H9 (cell line): ENCODE data around the gene GBGT1. TPM values are rescaled to one million over a fixed set of nuclear protein-coding genes. Genes with fewer than 3 reads are reported as not detected.
A peak's percentile ranks its signal among the peaks of the same experiment; 100 is the strongest.

Experiments used
- DNase-seq: peaks from one replicate; pipeline ENCODE4 v3.0.0-alpha.2; 2017
- H2AFZ ChIP-seq: one replicate; pipeline ENCODE4 v1.6.1; 2013; ENCODE audit warnings: mild to moderate bottlenecking, low read length, control low read depth, moderate library complexity
- H2AK5ac ChIP-seq: 2 replicates; pipeline ENCODE4 v1.6.1; 2013; ENCODE audit warnings: low read length, control low read depth, mixed read lengths; ENCODE audit not compliant: insufficient read length
- H2BK120ac ChIP-seq: one replicate; pipeline ENCODE4 v1.6.1; 2013; ENCODE audit warnings: low read depth, mild to moderate bottlenecking, low read length, control low read depth, inconsistent platforms; ENCODE audit not compliant: poor library complexity, severe bottlenecking
- H2BK12ac ChIP-seq: 2 replicates; pipeline ENCODE4 v1.6.1; 2013; ENCODE audit warnings: low read length, control low read depth, mixed read lengths, low read depth; ENCODE audit not compliant: insufficient read length
- H2BK15ac ChIP-seq: 2 replicates; pipeline ENCODE4 v1.6.1; 2013; ENCODE audit warnings: low read depth, low read length, control low read depth
- H2BK20ac ChIP-seq: one replicate; pipeline ENCODE4 v1.6.1; 2013; ENCODE audit warnings: low read depth, mild to moderate bottlenecking, low read length, control low read depth, inconsistent platforms; ENCODE audit not compliant: poor library complexity, severe bottlenecking
- H2BK5ac ChIP-seq: 2 replicates; pipeline ENCODE4 v1.6.1; 2013; ENCODE audit warnings: low read length, control low read depth, mixed read lengths; ENCODE audit not compliant: insufficient read length
- H3K14ac ChIP-seq: 2 replicates; pipeline ENCODE4 v1.6.1; 2013; ENCODE audit warnings: low read length, control low read depth; ENCODE audit not compliant: insufficient read depth
- H3K18ac ChIP-seq: 2 replicates; pipeline ENCODE4 v1.6.1; 2013; ENCODE audit warnings: low read depth, mild to moderate bottlenecking, mixed read lengths, low read length, control low read depth; ENCODE audit not compliant: insufficient read length
- H3K23ac ChIP-seq: 2 replicates; pipeline ENCODE4 v1.6.1; 2013; ENCODE audit warnings: low read length, control low read depth, mixed read lengths, low read depth; ENCODE audit not compliant: insufficient read length
- H3K23me2 ChIP-seq: 2 replicates; pipeline ENCODE4 v1.6.1; 2013; ENCODE audit warnings: low read depth, mild to moderate bottlenecking, mixed read lengths, low read length, control low read depth; ENCODE audit not compliant: insufficient read length, poor library complexity, severe bottlenecking
- H3K27ac ChIP-seq: 2 replicates; pipeline ENCODE4 v1.5.1; 2013; ENCODE audit warnings: low read length, control low read depth, mixed read lengths, low read depth; ENCODE audit not compliant: insufficient read length
- H3K27me3 ChIP-seq: 2 replicates; pipeline ENCODE4 v1.6.1; 2013; ENCODE audit warnings: low read length, control low read depth, inconsistent platforms; ENCODE audit not compliant: insufficient read depth
- H3K4ac ChIP-seq: 2 replicates; pipeline ENCODE4 v1.6.1; 2013; ENCODE audit warnings: low read depth, mild to moderate bottlenecking, control low read depth, inconsistent platforms, low read length, moderate library complexity
- H3K4me1 ChIP-seq: 2 replicates; pipeline ENCODE4 v1.6.1; 2013; ENCODE audit warnings: low read length, control low read depth, inconsistent platforms; ENCODE audit not compliant: insufficient read depth
- H3K4me2 ChIP-seq: 2 replicates; pipeline ENCODE4 v1.6.1; 2013; ENCODE audit warnings: low read length, control low read depth, mixed read lengths; ENCODE audit not compliant: insufficient read length, insufficient read depth
- H3K56ac ChIP-seq: 2 replicates; pipeline ENCODE4 v1.6.1; 2013; ENCODE audit warnings: low read depth, mild to moderate bottlenecking, mixed read lengths, low read length, control low read depth; ENCODE audit not compliant: insufficient read length
- H3K79me1 ChIP-seq: 2 replicates; pipeline ENCODE4 v1.6.1; 2013; ENCODE audit warnings: low read depth, mild to moderate bottlenecking, moderate library complexity, low read length, control low read depth, inconsistent platforms; ENCODE audit not compliant: insufficient read depth, poor library complexity, severe bottlenecking
- H3K79me2 ChIP-seq: 2 replicates; pipeline ENCODE4 v1.6.1; 2013; ENCODE audit warnings: low read length, control low read depth, inconsistent platforms; ENCODE audit not compliant: insufficient read depth
- H3K9ac ChIP-seq: 2 replicates; pipeline ENCODE4 v1.6.1; 2013; ENCODE audit warnings: low read length, control low read depth, mixed read lengths; ENCODE audit not compliant: insufficient read length; ENCODE audit errors: extremely low read depth
- H3K9me3 ChIP-seq: one replicate; pipeline ENCODE4 v1.6.1; 2013; ENCODE audit warnings: low read depth, low read length, inconsistent platforms; ENCODE audit not compliant: control insufficient read depth
- H3T11ph ChIP-seq: one replicate; pipeline ENCODE4 v1.6.1; 2013; ENCODE audit warnings: mild to moderate bottlenecking, low read length, control low read depth, inconsistent platforms
- H4K20me1 ChIP-seq: one replicate; pipeline ENCODE4 v1.6.1; 2013; ENCODE audit not compliant: control insufficient read depth, insufficient read length, insufficient read depth
- H4K5ac ChIP-seq: 2 replicates; pipeline ENCODE4 v1.6.1; 2013; ENCODE audit warnings: low read depth, mild to moderate bottlenecking, mixed read lengths, low read length, control low read depth; ENCODE audit not compliant: insufficient read length
- H4K8ac ChIP-seq: replicated peaks from 2 replicates; pipeline ENCODE4 v1.6.1; 2013; ENCODE audit warnings: low read length, control low read depth, mixed read lengths, low read depth; ENCODE audit not compliant: insufficient read length
- H4K91ac ChIP-seq: 2 replicates; pipeline ENCODE4 v1.6.1; 2013; ENCODE audit warnings: low read depth, mild to moderate bottlenecking, moderate library complexity, mixed read lengths, low read length, control low read depth; ENCODE audit not compliant: insufficient read length
- H3K27ac Mint-ChIP-seq, 3 experiments: 2 replicates in 2 of 3; 3 replicates in 1 of 3; pipeline ENCODE4 v1.8.0; 2020 to 2021; ENCODE audit warnings: mixed read lengths in 3 of 3, mild to moderate bottlenecking in 1 of 3, moderate library complexity in 1 of 3
- H3K27me3 Mint-ChIP-seq: 2 replicates; pipeline ENCODE4 v1.8.0; 2021; ENCODE audit warnings: low read depth, mild to moderate bottlenecking, moderate library complexity, mixed read lengths
- H3K36me3 Mint-ChIP-seq, 3 experiments: 2 replicates in 2 of 3; 3 replicates in 1 of 3; pipeline ENCODE4 v1.8.0; 2020 to 2021; ENCODE audit warnings: low read depth in 3 of 3, mixed read lengths in 3 of 3; ENCODE audit not compliant: insufficient read depth in 1 of 3
- H3K4me1 Mint-ChIP-seq, 2 experiments: 2 replicates each; pipeline ENCODE4 v1.8.0; 2020; ENCODE audit warnings: mixed read lengths in 2 of 2
- H3K4me3 Mint-ChIP-seq, 2 experiments: 2 replicates in 1 of 2; 3 replicates in 1 of 2; pipeline ENCODE4 v1.8.0; 2020 to 2021; ENCODE audit warnings: mild to moderate bottlenecking in 2 of 2, mixed read lengths in 2 of 2, moderate library complexity in 1 of 2
- H3K9me3 Mint-ChIP-seq, 2 experiments: 2 replicates in 1 of 2; 3 replicates in 1 of 2; pipeline ENCODE4 v1.8.0; 2020; ENCODE audit warnings: mild to moderate bottlenecking in 2 of 2, mixed read lengths in 2 of 2, moderate library complexity in 1 of 2
- WGBS: extraction: QIAGEN DNeasy Blood & Tissue Kit; methylation state at CpG from one replicate; pipeline ENCODE4 v1.1.7; 2013; ENCODE audit warnings: missing lambda C conversion rate, low lambda C conversion rate, mixed read lengths; ENCODE audit not compliant: insufficient read length; ENCODE audit errors: extremely low coverage; 5-methylcytosine and 5-hydroxymethylcytosine counted together
- total RNA-seq: library from RNA; stranded (reverse); gene quantifications from 2 replicates; pipeline ENCODE4 v1.2.1, GENCODE V29; 2021
- TF ChIP-seq, protein P1 (sequence below): fragments of 200-600 bp; sonication (generic); conservative IDR thresholded peaks from 3 replicates; pipeline ENCODE4 v1.8.0; 2021; ENCODE audit warnings: antibody characterized with exemption, mild to moderate bottlenecking

Gene GBGT1
- total RNA-seq, 1 experiment from 2014 or later: 9.3 TPM

GRCh38 chr9:133119103-133119845, 44.4 kb downstream of the GBGT1 start:
- Histone ChIP-seq H2BK5ac (no peak overlapping the region), H2BK15ac (no peak overlapping the region), H3K9ac (no peak overlapping the region), H2AK5ac (no peak overlapping the region), H2BK20ac (no peak overlapping the region), H4K20me1 (peaks cover 8% of the 10 kb centered on the region), H2AFZ (no peak overlapping the region), H2BK120ac (no peak overlapping the region), H3K79me1 (no peaks in the 10 kb centered on the region), H4K8ac (no peak overlapping the region), H3K56ac (no peak overlapping the region), H3K4me2 (no peak overlapping the region), H3K14ac (no peak overlapping the region), H3K4ac (no peak overlapping the region), H2BK12ac (no peak overlapping the region), H4K91ac (no peak overlapping the region), H3K23ac (no peak overlapping the region), H3K18ac (no peak overlapping the region), H4K5ac (no peak overlapping the region), H3T11ph (no peak overlapping the region), H3K4me1 (peaks cover 3% of the 10 kb centered on the region; the same call in 1 of the 2 replicates), H3K9me3 (no peaks in the 10 kb centered on the region), H3K79me2 (no peaks in the 10 kb centered on the region), H3K23me2 (peaks cover 9% of the 10 kb centered on the region), H3K27ac (no peak overlapping the region), H3K27me3 (peaks cover 8% of the 10 kb centered on the region; the same call in 1 of the 2 replicates)
- no peak for DNase-seq
- WGBS: no CpG with 5 or more reads among the region's 21 CpGs
- Mint-ChIP-seq H3K4me1 (peaks cover 9 to 29% of the 10 kb centered on the region in 2 experiments), H3K27ac (no peak overlapping the region), H3K36me3 (no peaks in the 10 kb centered on the region; a peak in 1 of 7 replicates), H3K4me3 (peak overlapping the region; percentile 46 to 64; a peak in 3 of 5 replicates), H3K9me3 (no peaks in the 10 kb centered on the region), H3K27me3 (peaks cover 45% of the 10 kb centered on the region)
- TF ChIP-seq, protein P1, sequence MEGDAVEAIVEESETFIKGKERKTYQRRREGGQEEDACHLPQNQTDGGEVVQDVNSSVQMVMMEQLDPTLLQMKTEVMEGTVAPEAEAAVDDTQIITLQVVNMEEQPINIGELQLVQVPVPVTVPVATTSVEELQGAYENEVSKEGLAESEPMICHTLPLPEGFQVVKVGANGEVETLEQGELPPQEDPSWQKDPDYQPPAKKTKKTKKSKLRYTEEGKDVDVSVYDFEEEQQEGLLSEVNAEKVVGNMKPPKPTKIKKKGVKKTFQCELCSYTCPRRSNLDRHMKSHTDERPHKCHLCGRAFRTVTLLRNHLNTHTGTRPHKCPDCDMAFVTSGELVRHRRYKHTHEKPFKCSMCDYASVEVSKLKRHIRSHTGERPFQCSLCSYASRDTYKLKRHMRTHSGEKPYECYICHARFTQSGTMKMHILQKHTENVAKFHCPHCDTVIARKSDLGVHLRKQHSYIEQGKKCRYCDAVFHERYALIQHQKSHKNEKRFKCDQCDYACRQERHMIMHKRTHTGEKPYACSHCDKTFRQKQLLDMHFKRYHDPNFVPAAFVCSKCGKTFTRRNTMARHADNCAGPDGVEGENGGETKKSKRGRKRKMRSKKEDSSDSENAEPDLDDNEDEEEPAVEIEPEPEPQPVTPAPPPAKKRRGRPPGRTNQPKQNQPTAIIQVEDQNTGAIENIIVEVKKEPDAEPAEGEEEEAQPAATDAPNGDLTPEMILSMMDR: no peak
